Activated CD4-positive, CD25-positive, alpha-beta regulatory T cell treated with anti-CD3 and anti-CD28 coated beads, Interleukin-2, amount 50 U/mL, for 72 hours (primary cell): ENCODE results near the gene STS.

Source experiments
- DNase-seq: peaks from one replicate; pipeline ENCODE4 v3.0.0; 2021

The STS gene, protein sequence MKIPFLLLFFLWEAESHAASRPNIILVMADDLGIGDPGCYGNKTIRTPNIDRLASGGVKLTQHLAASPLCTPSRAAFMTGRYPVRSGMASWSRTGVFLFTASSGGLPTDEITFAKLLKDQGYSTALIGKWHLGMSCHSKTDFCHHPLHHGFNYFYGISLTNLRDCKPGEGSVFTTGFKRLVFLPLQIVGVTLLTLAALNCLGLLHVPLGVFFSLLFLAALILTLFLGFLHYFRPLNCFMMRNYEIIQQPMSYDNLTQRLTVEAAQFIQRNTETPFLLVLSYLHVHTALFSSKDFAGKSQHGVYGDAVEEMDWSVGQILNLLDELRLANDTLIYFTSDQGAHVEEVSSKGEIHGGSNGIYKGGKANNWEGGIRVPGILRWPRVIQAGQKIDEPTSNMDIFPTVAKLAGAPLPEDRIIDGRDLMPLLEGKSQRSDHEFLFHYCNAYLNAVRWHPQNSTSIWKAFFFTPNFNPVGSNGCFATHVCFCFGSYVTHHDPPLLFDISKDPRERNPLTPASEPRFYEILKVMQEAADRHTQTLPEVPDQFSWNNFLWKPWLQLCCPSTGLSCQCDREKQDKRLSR

GRCh38 chrX:7147413-7147977 lies at the start of gene STS:
TSS of gene STS (plus strand) at chrX:7147712. CDS start at chrX:7253200, 105,488 bp downstream.
- no peak for DNase-seq

DNA sequence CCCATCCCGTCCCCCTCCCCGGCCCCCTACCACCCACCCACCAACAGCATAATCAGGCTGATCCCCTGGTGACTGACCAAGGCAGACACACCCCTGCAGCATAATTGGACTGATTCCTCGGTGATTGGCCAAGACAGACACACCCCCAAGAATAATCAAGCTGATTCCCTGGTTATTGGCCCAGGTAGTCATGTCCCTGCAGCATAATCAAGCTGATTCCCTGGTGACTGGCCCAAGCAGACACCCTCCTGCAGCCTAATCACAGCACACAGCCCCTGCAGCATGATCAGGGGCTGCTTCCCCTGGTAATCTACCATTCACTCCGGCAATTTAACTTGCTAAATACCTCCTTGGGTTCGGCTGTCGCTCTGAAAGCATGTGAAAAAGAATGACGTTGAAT lies 47.5 kb upstream of the STS start:
- DNase-seq = no peak

DNA sequence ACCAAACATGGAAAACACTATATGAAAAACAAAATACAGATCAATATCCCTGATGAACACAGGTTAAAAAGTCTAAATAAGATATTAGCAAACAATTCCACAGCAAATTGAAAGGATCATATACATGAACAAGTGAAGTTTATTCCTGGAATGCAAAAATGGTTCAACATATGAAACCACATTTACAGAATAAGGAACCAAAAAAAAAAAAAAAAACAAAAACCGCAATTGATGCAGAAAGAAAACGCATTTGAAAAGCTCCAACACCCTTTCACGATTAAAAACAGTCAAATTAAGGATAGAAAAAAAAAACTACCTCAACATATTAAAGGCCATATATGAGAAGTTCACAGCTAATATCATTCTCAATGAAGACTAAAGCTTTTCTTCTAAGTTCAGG lies 45.4 kb upstream of the STS start:
- DNase-seq = no peak

- DNase-seq = no peak
These were observed 40.9 kb upstream of the STS start for GRCh38 chrX:7106649-7107048.

- DNase-seq = no peak
These were observed 39.5 kb upstream of the STS start for GRCh38 chrX:7108030-7108429.

GRCh38 chrX:7109049-7109531 lies 38.4 kb upstream of the STS start:
- no peak for DNase-seq

DNA sequence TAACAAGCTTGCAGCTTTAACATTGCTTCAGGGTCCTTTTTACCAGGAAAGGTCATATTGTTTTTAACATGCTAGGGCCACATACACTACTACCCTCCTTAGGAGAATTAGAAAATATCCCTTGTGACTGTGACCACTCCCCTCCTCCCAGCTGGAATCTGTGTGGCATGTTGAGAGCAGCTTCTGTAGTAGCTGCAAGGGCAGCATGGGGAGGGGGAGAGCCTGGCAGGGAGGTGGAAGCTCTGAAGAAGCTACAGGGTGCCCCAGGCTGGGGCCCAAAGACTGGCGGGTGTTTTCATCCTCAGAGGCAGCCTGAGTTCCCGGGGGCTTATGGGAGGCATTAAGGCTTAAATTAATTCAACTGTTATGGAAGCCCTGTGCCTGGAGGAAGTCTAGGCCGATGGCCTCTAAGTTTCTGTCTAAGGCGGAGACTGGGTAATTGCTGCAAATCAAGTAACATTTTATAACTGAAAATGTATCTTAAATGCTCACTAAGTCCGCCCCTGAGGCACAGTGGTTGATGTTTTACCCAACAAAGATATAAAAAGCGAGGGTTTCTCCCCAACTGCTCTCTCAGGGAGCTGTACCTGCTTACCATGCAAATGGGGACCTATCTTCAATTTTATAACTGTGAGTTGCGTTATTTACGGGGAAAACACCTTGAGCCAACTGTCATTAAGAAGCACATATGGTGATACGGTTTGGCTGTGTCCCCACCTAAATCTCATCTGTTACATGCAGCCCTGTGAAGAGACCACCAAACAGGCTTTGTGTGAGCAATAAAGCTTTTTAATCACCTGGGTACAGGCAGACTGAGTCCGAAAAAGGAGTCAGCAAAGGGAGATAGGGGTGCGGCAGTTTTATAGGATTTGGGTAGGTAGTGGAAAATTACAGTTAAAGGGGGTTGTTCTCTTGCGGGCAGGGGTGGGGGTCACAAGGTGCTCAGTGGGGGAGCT lies 37.4 kb upstream of the STS start:
- no peak for DNase-seq

DNA sequence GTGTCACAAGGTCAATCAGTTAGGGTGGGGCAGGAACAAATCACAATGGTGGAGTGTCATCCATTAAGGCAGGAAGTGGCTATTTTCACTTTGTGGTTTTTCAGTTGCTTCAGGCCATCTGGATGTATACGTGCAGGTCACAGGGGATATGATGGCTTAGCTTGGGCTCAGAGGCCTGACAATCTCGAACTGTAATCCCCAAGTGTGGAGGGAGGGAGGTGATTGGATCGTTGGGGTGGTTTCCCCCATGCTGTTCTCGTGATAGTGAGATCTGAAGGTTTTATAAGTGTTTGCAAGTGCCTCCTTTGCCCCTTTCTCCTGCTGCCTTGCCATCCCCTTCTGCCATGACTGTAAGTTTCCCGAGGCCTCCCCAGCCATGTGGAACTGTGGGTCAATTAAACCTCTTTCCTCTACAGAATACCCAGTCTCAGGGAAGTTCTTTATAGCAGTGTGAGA lies 36.7 kb upstream of the STS start:
- DNase-seq = no peak

DNA sequence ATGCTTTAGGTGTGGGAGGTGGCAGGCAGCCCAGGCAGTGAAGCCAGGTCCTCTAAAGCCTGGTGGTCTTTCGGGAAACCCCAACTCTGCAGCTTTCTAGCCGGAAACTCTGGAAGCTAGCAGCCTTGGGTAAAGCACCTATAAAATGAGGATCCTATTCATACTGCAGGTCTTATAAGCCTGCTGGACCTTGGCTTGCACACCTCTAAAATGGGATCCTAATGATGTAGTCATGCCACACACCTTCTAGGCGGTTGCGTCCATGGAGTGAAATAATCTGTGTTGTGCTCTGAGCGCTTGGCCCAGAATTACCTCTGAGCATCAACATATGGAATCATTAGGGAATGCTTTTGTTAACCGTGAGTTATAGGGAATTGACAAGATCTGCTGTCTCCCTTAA lies 36.0 kb upstream of the STS start:
- no peak for DNase-seq

- no peak for DNase-seq
These were observed 35.4 kb upstream of the STS start for GRCh38 chrX:7112071-7112470.

GRCh38 chrX:7115557-7115956 lies 32.0 kb upstream of the STS start:
- no peak for DNase-seq

- DNase-seq = no peak
These were observed 31.4 kb upstream of the STS start for GRCh38 chrX:7116081-7116480.

DNA sequence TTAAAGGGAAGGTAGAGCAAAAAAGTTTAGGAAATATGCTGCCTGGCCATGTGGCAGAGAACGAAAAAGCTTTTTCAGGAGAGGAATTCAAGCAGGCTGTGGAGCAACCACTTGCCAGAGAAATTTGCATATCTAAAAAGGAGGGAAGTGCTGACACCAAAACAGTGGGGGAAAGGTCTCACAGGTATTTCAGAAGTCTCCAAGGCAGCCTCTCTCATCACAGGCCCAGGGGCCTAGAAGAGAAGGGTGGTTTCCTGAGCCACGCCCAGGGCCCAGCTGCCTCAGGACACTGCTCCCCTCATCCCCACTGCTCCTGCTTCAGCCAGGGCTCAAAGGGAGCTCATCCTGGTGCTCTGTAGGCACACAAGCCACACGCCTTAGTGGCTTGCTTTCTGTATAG lies 29.9 kb upstream of the STS start:
- no peak for DNase-seq

- no peak for DNase-seq
These were observed 27.3 kb upstream of the STS start for GRCh38 chrX:7119950-7120877.

GRCh38 chrX:7120878-7121219 lies 26.7 kb upstream of the STS start:
- no peak for DNase-seq

DNA sequence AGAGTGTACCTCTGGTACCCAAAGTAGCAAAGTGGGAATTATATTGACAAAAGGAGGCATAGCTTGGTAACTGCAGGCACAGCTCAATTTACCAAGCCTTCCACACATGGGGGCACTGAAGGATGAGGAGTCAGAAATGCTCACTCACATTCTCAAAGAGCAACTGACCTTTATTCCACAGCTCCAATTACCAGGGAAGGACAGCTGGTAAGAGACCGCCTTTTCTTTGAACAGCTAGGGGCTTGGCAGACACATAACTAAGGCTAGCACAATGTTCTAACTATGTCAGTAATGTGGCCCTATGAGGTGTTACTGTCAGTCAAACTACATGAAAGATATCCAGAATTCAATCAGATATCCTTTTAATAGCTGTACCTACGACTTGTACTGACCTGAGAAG lies 20.5 kb upstream of the STS start:
- no peak for DNase-seq

- no peak for DNase-seq
These were observed 15.9 kb upstream of the STS start for GRCh38 chrX:7131621-7132020.

DNA sequence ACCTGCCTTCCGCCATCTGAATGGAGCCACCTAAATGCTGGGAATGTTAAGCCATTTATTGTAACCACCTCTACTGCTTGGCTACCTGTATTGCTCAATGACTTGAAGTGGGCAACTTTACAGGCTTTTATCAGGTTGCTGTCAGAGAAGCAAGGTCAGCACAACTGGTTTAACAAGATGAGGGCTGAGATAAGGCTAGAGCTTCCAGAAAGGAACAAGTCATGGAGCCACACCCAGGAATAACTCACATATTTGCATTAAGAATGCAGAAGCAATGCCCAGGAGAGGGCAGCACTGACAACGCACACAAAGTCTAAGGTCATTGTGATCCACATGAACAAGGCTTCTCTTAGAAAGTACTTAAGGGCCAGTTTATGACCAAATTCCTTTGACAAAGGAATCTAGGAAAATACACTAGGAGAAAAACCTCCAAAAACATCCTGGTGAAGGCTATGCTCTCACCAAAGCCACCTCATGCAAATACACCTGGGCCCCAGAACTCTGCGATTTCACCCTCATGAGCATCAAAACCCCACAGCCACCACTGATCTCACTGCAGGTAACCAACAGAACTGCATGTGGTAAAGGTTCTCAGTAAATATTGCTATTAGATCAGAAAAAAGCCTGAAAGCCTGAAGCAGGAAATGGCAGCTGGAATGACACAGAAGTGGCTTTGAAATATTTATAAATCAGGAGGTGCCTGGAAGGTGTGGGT lies 15.0 kb upstream of the STS start:
- DNase-seq = no peak

- no peak for DNase-seq
These were observed 14.5 kb upstream of the STS start for GRCh38 chrX:7133050-7133440.

- no peak for DNase-seq
These were observed 12.5 kb upstream of the STS start for GRCh38 chrX:7134981-7135380.
